NCI-H345 treated with DMSO at 0.1 percent for 48 hours (cell line): ENCODE measurements around the gene GTF3C6.
"Not testable (repeated sequence)": the region's sequence is repeated elsewhere in the genome, so short reads cannot be mapped to it uniquely, and the experiment has no call there.

Source experiments
- DNase-seq: peaks from one replicate; lab custom pipeline; 2025; ENCODE audit not compliant: unreplicated experiment; lab: John Stamatoyannopoulos, UW

GTF3C6 gene

GRCh38 chr6:110976575-110976974 lies 18.1 kb downstream of the GTF3C6 start:
- DNase-seq, result no peak

- no peak for DNase-seq
Observed at GRCh38 chr6:110979565-110980101, 21.1 kb downstream of the GTF3C6 start.

DNA sequence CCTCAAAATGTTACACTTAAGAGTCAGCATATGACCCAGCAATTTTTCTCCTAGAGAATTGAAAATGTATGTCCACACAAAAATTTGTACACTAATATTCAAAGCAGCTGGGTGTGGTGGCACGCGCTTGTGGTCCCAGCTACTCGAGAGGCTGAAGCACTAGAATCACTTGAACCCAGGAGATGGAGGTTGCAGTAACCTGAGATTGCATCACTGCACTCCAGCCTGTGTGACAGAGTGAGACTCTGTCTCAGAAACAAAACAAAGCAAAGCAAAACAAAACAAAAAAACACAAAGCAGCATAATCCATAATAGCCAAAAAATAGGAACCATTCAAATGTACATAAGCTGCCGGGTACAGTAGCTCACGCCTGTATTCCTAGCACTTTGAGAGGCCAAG lies 21.7 kb downstream of the GTF3C6 start:
- DNase-seq, result no peak

DNA sequence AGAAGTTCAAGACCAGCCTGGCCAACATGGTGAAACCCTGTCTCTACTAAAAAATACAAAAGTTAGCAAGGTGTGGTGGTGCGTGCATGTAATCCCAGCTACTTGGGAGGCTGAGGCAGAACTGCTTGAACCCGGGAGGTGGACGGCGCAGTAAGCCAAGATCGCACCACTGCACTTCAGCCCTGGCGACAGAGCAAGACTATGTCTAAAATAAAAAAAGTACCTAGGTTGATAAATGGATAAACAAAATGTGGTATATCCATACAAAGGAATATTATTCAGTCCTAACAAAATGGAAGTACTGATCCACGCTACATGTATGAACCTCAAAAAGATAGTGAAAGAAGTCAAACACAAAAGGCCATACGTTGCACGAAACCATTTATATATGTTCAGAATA lies 22.1 kb downstream of the GTF3C6 start:
- DNase-seq, result no peak

- no peak for DNase-seq
Observed at GRCh38 chr6:110981202-110981600, 22.7 kb downstream of the GTF3C6 start.

DNA sequence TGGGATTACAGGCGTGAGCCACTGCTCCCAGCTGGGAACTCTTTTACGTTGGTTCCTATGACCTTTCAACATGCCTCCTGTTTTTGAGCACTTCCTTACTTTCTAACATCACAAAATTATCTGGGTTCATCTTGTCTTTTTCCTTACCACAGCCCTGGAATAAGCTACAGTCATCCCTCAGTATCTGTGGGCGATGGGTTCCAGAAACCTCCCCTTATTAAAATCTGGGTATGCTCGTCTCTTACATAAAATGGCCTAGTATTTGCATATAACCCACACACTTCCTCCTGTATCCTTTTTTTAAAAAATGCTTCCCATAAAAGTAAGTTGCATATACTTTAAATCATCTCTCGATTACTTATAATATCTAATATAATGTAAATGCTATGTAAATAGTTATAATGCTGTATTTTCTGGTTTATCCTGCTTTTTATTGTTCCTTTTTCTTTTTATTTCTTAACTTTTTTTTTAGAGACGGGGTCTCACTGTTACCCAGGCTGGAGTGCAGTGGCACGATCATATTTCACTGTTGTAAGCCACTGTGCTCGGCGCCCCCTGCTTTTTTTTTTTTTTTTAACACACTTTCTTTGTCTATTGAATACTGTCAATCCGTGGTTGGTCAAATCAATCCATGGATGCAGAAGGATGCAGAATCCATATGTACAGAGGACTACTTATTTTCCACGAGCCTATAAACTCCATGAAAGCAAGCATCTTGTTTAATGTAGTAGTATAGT lies 32.5 kb downstream of the GTF3C6 start:
- DNase-seq, result no peak

GRCh38 chr6:110996691-110997090 lies 38.2 kb downstream of the GTF3C6 start:
- no peak for DNase-seq

DNA sequence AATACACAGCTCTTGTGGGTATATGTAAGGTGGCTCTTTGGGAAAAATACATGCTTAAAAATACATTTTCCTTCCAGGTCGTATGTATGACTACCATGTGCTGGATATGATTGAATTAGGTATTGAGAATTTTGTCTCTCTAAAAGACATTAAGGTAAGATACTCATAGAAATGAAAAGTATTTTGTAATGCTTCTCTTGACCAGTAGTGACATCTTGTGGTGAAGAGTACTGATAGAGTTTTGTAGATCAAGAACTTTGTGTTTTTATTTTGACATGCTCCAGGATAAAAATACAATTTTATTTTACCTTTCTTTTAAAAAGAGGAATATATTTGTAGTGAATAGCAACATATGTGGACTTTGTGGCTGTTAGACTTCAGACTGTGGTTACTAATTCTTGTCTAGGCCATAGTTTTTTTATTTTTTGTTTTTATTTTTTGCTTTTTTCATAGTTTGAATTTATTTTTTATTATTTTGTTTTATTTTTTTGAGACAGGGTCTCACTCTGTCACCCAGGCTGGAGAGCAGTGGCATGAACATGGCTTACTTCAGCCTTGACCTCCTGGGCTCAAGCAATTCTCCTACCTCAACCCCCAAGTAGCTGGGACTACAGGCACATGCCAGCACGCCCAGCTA lies 41.2 kb downstream of the GTF3C6 start:
- DNase-seq, result no peak

GRCh38 chr6:111002350-111002749 lies 43.8 kb downstream of the GTF3C6 start:
- no peak for DNase-seq

GRCh38 chr6:111011360-111012142 lies 53.0 kb downstream of the GTF3C6 start:
- peak; percentile 38 for DNase-seq

GRCh38 chr6:111012143-111012452 lies 53.6 kb downstream of the GTF3C6 start:
- DNase-seq, result no peak

- DNase-seq, result not testable (repeated sequence)
Observed at GRCh38 chr6:111012520-111012919, 54.0 kb downstream of the GTF3C6 start.

DNA sequence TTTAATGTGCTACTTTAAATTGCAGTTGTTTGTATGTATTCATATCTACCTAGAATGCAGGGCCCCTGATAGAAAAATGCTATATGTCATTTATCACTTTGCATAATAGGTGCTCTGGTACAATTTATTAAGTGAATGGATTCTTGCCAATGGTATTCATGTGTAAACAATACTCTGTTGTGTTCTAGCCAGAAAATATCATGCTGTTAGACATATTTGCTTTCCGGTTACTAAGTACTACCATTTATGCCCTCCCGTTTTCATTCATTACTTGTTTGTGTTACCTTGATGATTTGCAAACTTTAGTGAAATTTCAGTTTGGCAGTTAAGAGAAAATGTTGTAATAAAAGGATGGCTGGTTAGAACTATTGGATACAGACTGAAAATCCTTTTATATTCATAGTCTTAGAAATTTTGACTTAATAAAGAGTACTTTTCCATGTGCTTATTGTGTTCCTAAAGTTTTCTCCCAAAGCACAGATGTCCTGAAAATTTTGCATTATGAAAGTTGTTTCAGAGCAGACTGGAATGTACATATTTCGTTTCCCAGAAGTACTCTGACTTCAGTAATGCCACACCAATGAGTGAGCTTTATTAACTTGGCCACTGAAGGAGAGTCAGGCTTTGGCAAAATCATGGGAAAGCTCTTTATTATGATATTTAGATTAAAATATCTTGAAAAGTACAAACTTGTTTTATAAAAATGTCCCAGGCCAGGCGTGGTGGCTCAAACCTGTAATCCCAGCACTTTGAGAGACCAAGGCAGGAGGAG lies 54.8 kb downstream of the GTF3C6 start:
- DNase-seq, result no peak

GRCh38 chr6:111015389-111016124 lies 57.1 kb downstream of the GTF3C6 start:
- DNase-seq, result no peak

GRCh38 chr6:111017241-111017640 lies 58.7 kb downstream of the GTF3C6 start:
- not testable (repeated sequence) for DNase-seq
